Prostate gland (tissue), 2 donors: ENCODE measurements around the gene OR6C4. TPM values are rescaled to one million over a fixed set of nuclear protein-coding genes. Genes with fewer than 3 reads are reported as not detected.
"Not testable (repeated sequence)": the region's sequence is repeated elsewhere in the genome, so short reads cannot be mapped to it uniquely, and the experiment has no call there.

Experiments used
- DNase-seq: peaks from one replicate; pipeline ENCODE4 v3.0.0-alpha.2; 2019; ENCODE audit warnings: low spot score
- H3K27ac ChIP-seq, 2 donors: fragments of 200-600 bp; sonication (generic); 2 replicates each; pipeline ENCODE4 v1.5.1; 2017 to 2019
- H3K27me3 ChIP-seq: fragments of 200-600 bp; sonication (generic); replicated peaks from 2 replicates; pipeline ENCODE4 v1.5.1; 2019; ENCODE audit not compliant: insufficient read depth
- H3K36me3 ChIP-seq, 2 donors: fragments of 200-600 bp; sonication (generic); 1 replicate in 1 of 2; 2 replicates in 1 of 2; pipeline versions ENCODE4 v1.5.1 to v1.8.1; 2017 to 2019
- H3K4me1 ChIP-seq: fragments of 200-600 bp; sonication (generic); replicated peaks from 2 replicates; pipeline ENCODE4 v1.5.1; 2019
- H3K4me3 ChIP-seq, 2 donors: fragments of 200-600 bp; sonication (generic); 2 replicates each; pipeline ENCODE4 v1.5.1; 2017 to 2019
- H3K9me3 ChIP-seq: fragments of 200-600 bp; sonication (generic); 2 replicates; pipeline ENCODE4 v1.5.1; 2017
- POLR2A ChIP-seq: fragments of 450-650 bp; IDR thresholded peaks from one replicate; pipeline ENCODE4 v1.6.1; 2016; ENCODE audit warnings: antibody characterized with exemption, mild to moderate bottlenecking
- POLR2AphosphoS5 ChIP-seq: sonication (generic); formaldehyde crosslinking; IDR thresholded peaks from one replicate; pipeline ENCODE4 v1.6.1; 2017; ENCODE audit warnings: antibody characterized with exemption
- WGBS: methylation state at CpG from one replicate; pipeline ENCODE4 v1.1.5; 2018; 5-methylcytosine and 5-hydroxymethylcytosine counted together
- intact Hi-C: fragments of 100-400 bp; cut with DNase I; formaldehyde crosslinking; loops from one replicate; pipeline ENCODE4 v1.14.2; 2022
- total RNA-seq, 2 donors: library from RNA; depleted of rRNA; stranded (reverse); fragments of >200 nt; gene quantifications; one replicate each; pipeline ENCODE4 v1.1.0, GENCODE V29; 2016
- TF ChIP-seq, protein P1 (sequence below), 4 experiments: fragments of 200-600 bp in 2 of 4; fragments of 450-650 bp in 2 of 4; sonication (generic) in 2 of 4; IDR thresholded peaks; 1 replicate in 3 of 4; 2 replicates in 1 of 4; pipeline ENCODE4 v1.5.1; 2016 to 2019; ENCODE audit warnings: antibody characterized with exemption in 4 of 4, mild to moderate bottlenecking in 2 of 4, moderate library complexity in 2 of 4

OR6C4 gene
- total RNA-seq, 2 donors from 2014 or later = not detected

DNA sequence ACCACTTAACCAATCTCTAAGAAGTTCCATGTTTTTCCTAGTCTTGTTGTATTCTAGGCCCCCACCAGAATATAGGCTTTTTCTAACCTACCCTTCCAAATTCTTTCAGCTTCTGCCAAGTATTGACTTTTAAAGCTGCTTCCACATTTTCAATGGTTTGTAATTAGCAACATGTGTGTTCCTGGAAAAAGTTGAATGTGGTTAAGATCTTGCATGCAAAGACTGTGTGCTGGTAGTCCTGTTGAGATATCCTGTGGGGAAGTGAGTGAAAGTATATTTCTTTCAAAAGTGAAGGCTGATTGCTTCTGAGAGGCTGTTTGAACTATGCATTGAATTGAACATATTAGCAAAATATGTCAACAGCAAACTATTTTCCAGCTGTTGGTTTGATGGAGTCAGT, 646 bp upstream of the OR6C4 start:
- Histone ChIP-seq H3K27me3 (no peaks in the 10 kb centered on the region), H3K9me3 (no peaks in the 10 kb centered on the region), H3K27ac (no peak overlapping the region), H3K36me3 (no peaks in the 10 kb centered on the region), H3K4me1 (no peaks in the 10 kb centered on the region), H3K4me3 (no peak overlapping the region)
- no peak for DNase-seq
- intact Hi-C loops = no loop called here
- TF ChIP-seq POLR2A = no peak
- TF ChIP-seq POLR2AphosphoS5 = no peak
- TF ChIP-seq, protein P1, sequence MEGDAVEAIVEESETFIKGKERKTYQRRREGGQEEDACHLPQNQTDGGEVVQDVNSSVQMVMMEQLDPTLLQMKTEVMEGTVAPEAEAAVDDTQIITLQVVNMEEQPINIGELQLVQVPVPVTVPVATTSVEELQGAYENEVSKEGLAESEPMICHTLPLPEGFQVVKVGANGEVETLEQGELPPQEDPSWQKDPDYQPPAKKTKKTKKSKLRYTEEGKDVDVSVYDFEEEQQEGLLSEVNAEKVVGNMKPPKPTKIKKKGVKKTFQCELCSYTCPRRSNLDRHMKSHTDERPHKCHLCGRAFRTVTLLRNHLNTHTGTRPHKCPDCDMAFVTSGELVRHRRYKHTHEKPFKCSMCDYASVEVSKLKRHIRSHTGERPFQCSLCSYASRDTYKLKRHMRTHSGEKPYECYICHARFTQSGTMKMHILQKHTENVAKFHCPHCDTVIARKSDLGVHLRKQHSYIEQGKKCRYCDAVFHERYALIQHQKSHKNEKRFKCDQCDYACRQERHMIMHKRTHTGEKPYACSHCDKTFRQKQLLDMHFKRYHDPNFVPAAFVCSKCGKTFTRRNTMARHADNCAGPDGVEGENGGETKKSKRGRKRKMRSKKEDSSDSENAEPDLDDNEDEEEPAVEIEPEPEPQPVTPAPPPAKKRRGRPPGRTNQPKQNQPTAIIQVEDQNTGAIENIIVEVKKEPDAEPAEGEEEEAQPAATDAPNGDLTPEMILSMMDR (IDR thresholded peaks at IDR 0.05) = no peak

DNA sequence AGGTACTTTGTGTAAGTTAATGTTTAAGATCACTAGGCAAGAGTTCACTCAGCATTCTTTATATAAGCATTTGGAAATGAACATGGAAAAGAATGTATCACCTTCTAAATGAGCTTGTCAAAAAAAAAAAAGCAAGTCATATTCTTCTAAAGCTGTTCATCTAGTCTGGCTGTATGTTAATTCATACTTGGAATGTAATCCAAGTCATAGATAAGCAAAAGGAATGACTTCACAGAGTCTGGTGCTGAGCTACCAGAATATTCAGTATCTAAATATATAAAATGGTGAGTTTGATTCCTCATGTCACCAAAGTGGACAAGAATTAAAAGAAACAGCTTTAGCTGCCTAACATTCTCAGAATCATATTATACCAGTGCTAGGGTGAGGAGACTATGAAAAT, 4.9 kb downstream of the OR6C4 start:
- H3K9me3 ChIP-seq = no peaks in the 10 kb centered on the region
- H3K4me1 ChIP-seq = no peaks in the 10 kb centered on the region
- no peaks in the 10 kb centered on the region for H3K27me3 ChIP-seq
- intact Hi-C loops = no loop called here
- no peak overlapping the region for H3K4me3 ChIP-seq
- no peaks in the 10 kb centered on the region for H3K36me3 ChIP-seq
- no peak for DNase-seq
- H3K27ac ChIP-seq = no peak overlapping the region
- TF ChIP-seq, protein P1 (IDR thresholded peaks at IDR 0.05) = no peak
- no peak for TF ChIP-seq POLR2A
- TF ChIP-seq POLR2AphosphoS5 = no peak

GRCh38 chr12:55570060-55570459, 20.7 kb downstream of the OR6C4 start:
- DNase-seq, intact Hi-C loops, H3K4me3 ChIP-seq, H3K36me3 ChIP-seq, H3K4me1 ChIP-seq, H3K27me3 ChIP-seq, H3K9me3 ChIP-seq, H3K27ac ChIP-seq: not testable (repeated sequence)

GRCh38 chr12:55570689-55571088, 21.3 kb downstream of the OR6C4 start:
- WGBS = 97% methylated on average over 1 of the region's 1 CpG
- H3K4me1 ChIP-seq, H3K27me3 ChIP-seq, intact Hi-C loops, H3K4me3 ChIP-seq, H3K36me3 ChIP-seq, H3K27ac ChIP-seq, H3K9me3 ChIP-seq, DNase-seq: not testable (repeated sequence)

GRCh38 chr12:55572168-55572567, 22.8 kb downstream of the OR6C4 start, which contains the start of gene OR2AP1:
OR2AP1 (plus strand) TSS chr12:55572468; CDS start chr12:55574415, 1,947 bp downstream.
- TF ChIP-seq POLR2A (no peak), POLR2AphosphoS5 (no peak)
- TF ChIP-seq, protein P1 (IDR thresholded peaks at IDR 0.05) = no peak
- WGBS = 98% methylated on average over 1 of the region's 1 CpG
- no peaks in the 10 kb centered on the region for H3K36me3 ChIP-seq
- no peak within 1 kb of the TSS for H3K4me3 ChIP-seq
- H3K27me3 ChIP-seq = peaks cover 2% of the 10 kb centered on the region
- intact Hi-C loops = no loop called here
- DNase-seq = no peak
- H3K27ac ChIP-seq = no peak within 1 kb of the TSS
- H3K4me1 ChIP-seq = no peaks in the 10 kb centered on the region
- no peaks in the 10 kb centered on the region for H3K9me3 ChIP-seq

DNA sequence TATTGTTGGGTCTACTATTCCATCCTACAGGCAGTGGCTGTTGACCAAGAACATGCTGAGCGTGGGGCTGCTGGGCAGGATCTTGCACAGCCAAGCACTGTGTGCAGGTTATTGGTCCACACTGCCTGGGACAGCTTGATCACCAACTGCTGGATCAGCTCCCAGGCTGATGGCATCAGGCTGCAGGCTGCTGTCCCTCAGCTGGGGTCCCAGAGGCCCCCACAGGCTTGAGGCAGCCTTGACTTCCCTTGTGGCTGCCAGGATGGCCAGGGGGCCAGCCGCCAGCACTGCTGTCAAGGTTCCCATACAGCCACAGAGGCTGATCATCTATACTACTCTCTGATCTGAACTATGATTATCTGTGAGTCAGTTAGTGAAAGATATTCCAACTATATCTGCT, 32.7 kb downstream of the OR6C4 start:
- TF ChIP-seq POLR2A = no peak
- no peak for TF ChIP-seq POLR2AphosphoS5
- TF ChIP-seq, protein P1 (IDR thresholded peaks at IDR 0.05) = no peak
- intact Hi-C loops = no loop called here
- H3K4me1 ChIP-seq = no peaks in the 10 kb centered on the region
- H3K4me3 ChIP-seq = no peak overlapping the region
- no peak for DNase-seq
- H3K9me3 ChIP-seq = no peaks in the 10 kb centered on the region
- no peak overlapping the region for H3K27ac ChIP-seq
- no peaks in the 10 kb centered on the region for H3K27me3 ChIP-seq
- H3K36me3 ChIP-seq = no peaks in the 10 kb centered on the region
- 91% methylated on average over 2 of the region's 2 CpGs for WGBS
